Right hindlimb (tissue), 1 donor: ENCODE measurements around the gene HOTAIR.
A peak's percentile ranks its signal among the peaks of the same experiment; 100 is the strongest.

Experiments
- DNase-seq: peaks from one replicate; pipeline ENCODE4 v3.0.0-alpha.2; 2018

HOTAIR gene

GRCh38 chr12:53940443-53941014 is 34.2 kb downstream of the HOTAIR start:
- no peak for DNase-seq

GRCh38 chr12:53939141-53940108 is 35.3 kb downstream of the HOTAIR start:
- DNase-seq: peak; percentile 46

DNA sequence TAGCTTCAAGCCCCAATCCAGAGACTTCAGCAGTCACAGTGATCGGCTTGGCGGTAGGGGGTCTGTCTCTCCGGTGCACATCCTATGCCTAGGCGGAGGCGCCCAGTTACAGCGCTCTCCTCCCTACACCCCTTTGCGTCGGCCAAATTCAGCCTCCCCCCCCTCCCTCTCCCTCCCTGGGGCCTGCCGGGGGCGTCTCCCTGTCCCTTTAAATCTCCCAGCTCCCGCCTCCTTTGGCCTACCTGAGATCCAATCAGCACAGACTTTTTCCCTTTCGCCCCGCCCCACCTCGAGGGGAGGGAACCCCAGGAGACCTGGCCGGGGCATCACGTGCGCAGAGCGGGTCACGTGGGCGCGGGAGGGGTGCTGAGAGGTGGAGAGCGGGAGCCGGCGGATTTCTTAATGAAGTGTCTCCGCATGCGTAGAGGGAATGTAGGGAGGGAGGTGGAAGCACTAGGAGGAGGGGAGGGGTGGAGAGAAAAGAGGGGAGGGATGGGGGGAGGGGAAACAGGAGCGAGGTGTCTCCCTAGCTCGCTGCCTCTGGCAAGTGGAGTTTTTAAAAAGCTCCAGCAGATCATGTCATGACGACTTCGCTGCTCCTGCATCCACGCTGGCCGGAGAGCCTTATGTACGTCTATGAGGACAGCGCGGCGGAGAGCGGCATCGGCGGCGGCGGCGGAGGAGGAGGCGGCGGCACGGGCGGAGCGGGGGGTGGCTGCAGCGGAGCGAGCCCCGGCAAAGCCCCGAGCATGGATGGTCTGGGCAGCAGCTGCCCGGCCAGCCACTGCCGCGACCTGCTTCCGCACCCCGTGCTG is 36.2 kb downstream of the HOTAIR start, which contains the start of gene HOXC13:
Gene HOXC13, plus strand, starts transcription at position 506 of the 815 bp plus-strand sequence. Its CDS starts 76 bp downstream, at position 582.
- peak; percentile 80 for DNase-seq

GRCh38 chr12:53937596-53938325 is 37.0 kb downstream of the HOTAIR start:
- peak; percentile 35 for DNase-seq

DNA sequence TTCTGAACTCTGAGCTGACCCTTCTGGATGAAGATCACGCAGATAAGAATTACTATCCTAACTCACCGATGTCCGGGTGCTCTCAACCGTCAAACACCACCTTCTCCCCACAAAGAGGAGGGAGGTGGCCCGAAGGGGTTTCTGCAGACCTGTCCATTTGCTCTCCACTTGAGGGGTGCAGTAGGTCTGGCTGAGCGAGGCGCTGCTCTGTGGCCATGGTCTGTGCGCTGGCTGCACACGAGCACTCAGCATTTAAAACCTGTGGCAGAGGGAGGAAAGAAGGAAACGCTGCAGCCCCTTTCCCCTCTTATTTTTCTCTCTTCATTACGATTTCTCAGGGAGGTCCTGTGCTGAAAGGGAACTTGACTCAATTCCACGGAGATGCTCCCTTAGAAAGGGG is 37.7 kb downstream of the HOTAIR start:
- no peak for DNase-seq

- DNase-seq: peak; percentile 39
These were observed 39.1 kb downstream of the HOTAIR start for GRCh38 chr12:53935383-53936341.

DNA sequence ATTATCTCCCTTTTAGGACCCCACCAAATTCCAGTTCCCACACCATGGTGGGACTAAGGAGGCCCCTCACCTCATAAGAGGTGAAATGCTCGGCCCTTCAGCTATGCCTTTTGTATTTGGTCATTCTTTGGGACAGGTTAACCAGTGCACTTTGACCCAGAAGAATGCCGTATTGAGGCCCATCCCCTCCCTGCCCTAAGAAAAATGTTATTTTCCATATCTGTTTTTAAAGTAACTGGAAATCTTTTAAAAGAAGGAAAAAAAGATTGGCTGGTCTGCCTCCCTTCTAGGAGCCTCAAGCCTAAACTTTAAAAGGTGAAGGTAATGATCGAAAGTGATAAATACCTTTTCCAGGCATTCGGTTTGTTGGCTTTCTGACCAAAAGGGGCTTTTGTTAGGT is 41.8 kb downstream of the HOTAIR start:
- DNase-seq: no peak

DNA sequence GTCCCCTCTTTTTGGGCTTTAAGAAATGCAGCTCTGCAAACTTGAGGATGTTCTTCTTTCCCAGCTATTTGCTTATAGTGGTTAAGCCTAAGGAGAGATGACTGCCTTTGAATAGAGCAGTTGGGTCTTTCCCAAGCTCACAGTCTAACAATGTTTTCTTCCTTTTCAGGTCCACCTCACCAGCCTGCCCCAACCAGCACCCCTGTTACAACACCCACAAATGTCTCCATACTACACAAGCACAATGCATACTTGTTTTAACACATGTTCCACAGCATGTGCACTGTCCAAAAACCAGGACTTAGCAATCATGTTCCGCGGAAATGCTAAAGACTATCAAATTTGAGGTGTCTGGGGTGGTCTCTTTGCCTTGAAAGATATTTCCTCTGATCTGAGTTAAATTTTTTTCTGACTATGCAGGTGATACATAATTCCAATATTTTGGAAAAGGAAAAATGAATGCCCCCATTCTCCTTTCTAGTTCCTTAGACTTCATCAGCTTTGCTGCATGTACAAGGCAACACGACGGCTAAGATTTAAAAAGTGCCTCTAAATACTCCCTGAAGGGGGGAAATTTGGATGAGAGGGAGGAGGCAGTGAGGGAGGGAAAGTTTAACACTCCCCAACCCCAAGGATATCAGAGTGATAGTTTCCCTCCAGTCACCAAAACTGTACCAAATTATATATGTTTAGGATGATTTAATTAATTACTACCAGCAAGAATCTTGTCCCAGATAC is 42.7 kb downstream of the HOTAIR start:
- DNase-seq: no peak

- no peak for DNase-seq
These were observed 44.0 kb downstream of the HOTAIR start for GRCh38 chr12:53930591-53931255.

GRCh38 chr12:53929527-53929926 is 45.2 kb downstream of the HOTAIR start:
- DNase-seq: no peak

DNA sequence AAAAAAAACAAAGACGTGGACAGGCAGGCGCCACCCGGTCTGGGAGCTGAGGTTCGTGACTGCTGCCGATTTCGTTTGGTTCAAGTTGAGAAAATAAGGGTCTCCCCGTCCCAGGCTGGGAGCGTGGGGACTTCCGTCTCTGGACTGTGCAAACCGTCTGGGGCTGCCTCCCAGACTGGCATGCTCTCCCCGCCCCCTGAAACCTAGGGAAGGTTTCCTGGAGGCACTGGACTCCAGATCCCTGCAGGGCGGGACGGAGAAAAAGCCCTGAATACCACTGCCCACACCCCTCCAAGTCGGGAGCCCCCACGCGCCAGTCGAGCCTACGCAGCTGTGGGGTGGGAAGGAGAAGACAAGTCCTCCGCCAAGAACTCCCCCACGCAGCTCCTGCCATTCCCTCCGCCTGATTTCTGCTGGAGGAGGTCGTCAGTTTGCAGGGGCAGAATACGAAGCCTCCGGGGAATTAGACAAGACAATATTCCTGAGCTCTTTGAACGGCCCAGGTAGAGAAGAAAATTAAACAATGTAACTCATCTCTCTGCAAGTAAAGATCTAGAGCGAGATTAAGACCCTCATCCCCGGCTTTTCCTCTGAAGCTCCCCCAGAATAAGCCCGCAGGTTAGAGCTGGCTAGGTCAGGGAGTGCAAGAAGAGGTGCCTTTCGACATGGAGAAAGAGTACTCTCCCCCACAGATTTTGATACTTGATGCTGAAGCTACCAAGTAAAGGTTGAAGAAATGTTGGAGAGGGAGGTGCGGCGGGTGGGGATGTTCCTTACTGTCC is 46.5 kb downstream of the HOTAIR start:
- DNase-seq: no peak

DNA sequence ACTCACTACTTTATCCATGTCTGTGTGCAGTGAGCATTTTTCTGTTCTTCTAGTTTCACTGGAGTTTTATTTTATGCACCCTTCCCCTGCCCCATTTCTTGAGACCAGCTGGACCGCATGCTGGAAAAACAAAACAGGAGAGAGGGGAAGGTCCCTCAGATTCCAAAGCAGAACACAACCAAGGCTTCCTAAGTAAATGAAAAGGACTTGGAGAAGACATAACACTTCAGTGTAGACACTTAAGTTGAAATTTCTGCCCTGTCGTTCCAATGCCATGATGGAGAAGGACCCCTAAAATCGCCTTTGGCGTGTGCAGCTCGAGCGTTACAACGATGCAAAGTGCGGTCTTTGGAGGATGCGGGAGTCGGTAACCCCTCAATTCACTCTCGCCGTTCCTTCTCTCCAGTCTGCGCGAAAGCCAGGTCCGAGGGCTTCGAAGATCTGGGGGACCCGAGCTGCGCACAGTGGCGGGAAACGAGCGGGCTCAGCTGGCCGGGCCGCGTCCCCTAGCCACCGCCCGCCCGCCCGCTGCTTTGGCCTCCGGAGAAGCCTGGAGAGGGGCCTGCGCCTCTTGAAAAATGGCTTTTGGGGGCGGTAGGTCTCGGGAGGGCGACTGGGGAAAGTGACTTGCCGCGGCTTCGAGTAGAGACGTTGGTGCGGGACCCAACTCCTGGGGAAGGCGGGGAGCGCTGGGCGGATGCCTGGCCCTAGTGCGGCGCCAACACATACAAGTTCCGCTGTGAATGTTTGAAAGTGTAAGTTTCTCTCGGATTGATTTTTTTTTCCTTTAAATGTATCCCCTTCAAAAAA is 47.3 kb downstream of the HOTAIR start:
- DNase-seq: no peak

DNA sequence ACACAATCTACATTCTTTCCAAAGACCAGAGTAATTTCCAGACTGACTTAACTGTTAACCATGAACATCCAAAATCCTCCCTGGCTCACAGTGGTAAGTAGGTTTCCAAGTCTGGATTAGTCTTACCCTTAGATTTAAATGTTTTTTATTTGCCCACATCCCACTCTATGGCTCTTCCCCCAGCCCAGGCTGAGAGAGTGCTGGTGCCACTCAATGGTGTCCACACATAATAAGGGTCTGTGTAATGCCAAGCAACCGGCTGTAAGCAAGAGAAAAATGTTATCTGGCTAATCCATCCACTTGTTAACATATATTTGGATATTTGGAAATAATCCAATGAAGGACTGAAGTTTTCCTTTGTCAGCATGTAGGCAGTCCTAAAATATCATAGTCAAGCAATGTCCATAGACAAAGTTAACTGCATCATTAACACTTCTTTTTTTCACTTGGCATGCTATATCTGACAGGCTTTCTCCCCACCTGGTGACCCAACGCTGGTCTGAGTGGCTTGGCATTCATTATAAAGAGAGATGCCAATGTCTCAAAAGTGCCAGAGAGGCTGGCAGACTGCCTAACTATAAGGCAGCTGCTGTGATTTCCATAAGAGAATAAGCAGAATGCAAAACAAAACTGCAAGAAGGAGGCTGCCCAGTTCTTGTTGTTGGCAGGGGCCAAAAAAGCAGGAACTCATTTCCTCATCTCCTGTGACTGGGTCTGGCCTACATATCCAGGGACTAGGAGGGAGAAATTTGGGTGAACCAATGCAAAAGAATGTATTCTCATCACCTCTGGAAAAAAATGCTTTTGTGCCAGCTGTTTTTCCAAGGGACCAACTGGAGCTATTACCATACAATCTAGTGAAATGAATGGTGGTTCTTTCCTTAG is 50.0 kb downstream of the HOTAIR start:
- DNase-seq: peak; percentile 66

DNA sequence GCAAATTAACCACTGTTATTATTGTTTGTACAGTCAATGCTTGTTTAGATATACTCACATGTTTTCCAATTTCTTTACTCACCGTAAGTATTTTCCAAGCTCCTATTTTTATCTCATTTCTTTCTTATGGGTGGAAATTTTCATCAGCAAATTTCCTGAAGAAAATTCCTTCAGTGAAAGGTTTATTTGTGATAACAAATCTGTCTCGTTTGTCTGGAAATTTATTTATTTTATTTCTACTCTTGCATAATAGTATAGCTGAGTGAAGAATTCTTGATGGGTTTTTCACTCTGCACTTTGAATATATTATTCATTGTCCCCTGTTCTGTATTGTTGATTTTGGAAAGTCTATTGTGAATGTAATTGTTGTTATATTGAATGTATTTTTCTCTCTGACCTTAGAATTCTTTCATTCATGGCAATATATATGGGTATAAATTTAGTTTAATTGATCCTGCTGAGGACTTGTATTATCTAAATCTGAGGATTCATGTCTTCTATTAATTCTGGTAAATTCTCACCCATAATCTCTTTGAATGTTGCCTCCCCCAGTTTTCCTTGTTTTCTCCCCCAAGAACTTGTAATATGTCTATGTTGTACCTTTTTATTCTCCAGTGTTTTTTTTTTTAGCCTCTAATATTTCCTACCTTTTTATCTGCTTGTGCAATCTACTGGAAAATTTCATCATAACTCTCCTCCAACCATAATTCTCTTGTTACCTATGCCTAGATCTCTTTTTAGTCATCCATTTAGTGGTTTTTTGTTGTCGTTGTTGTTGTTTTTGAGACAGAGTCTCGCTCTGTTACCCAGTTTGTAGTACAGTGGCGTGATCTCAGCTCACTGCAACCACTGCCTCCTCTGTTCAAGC is 57.7 kb downstream of the HOTAIR start:
- DNase-seq: no peak
